Keratinocyte (primary cell): Measurements from ENCODE around the gene TSPYL1. TPM values are rescaled to one million over a fixed set of nuclear protein-coding genes. Genes with fewer than 3 reads are reported as not detected.

Source experiments
- DNase-seq: peaks from one replicate; pipeline ENCODE4 v3.0.0-alpha.2; 2011; ENCODE audit warnings: low read depth, missing footprints, low spot score
- FAIRE-seq: peaks from 2 replicates; lab custom pipeline; 2011; peaks lifted over from hg19 to GRCh38; lab: Jason Lieb, UNC
- H2AFZ ChIP-seq: 2 replicates; pipeline ENCODE4 v1.6.0; 2012; ENCODE audit warnings: low read length, control low read depth, inconsistent platforms; ENCODE audit not compliant: control insufficient read depth
- H3K27ac ChIP-seq: 2 replicates; pipeline ENCODE4 v1.5.1; 2011; ENCODE audit warnings: low read length; ENCODE audit not compliant: control insufficient read depth, insufficient read depth
- H3K27me3 ChIP-seq: 3 replicates; pipeline ENCODE4 v1.6.0; 2011; ENCODE audit warnings: low read length; ENCODE audit not compliant: control insufficient read depth, insufficient read depth; ENCODE audit errors: extremely low read depth
- H3K36me3 ChIP-seq, 2 experiments: 2 replicates in 1 of 2; 3 replicates in 1 of 2; pipeline ENCODE4 v1.5.1; 2011; ENCODE audit warnings: low read length in 2 of 2, mild to moderate bottlenecking in 1 of 2; ENCODE audit not compliant: control insufficient read depth in 2 of 2, insufficient read depth in 2 of 2; ENCODE audit errors: extremely low read depth in 1 of 2
- H3K4me1 ChIP-seq: 3 replicates; pipeline ENCODE4 v1.5.1; 2011; ENCODE audit warnings: low read length; ENCODE audit not compliant: control insufficient read depth, insufficient read depth; ENCODE audit errors: extremely low read depth
- H3K4me2 ChIP-seq: 3 replicates; pipeline ENCODE4 v1.6.0; 2011; ENCODE audit warnings: low read depth, low read length; ENCODE audit not compliant: control insufficient read depth, insufficient read depth; ENCODE audit errors: extremely low read depth
- H3K4me3 ChIP-seq, 3 experiments: fragments of 200-600 bp in 1 of 3; sonication (generic) in 1 of 3; 2 replicates in 2 of 3; 3 replicates in 1 of 3; pipeline ENCODE4 v1.5.1; 2011 to 2016; ENCODE audit warnings: low read length in 3 of 3, mild to moderate bottlenecking in 3 of 3, control low read depth in 2 of 3, inconsistent platforms in 1 of 3, low read depth in 1 of 3, mixed read lengths in 1 of 3, mixed run types in 1 of 3, moderate library complexity in 1 of 3; ENCODE audit not compliant: control insufficient read depth in 2 of 3, insufficient read depth in 2 of 3; ENCODE audit errors: extremely low read depth in 1 of 3
- H3K79me2 ChIP-seq: 2 replicates; pipeline ENCODE4 v1.6.0; 2012; ENCODE audit warnings: low read length; ENCODE audit not compliant: control insufficient read depth, insufficient read depth
- H3K9ac ChIP-seq: 3 replicates; pipeline ENCODE4 v1.6.0; 2011; ENCODE audit warnings: low read length; ENCODE audit not compliant: control insufficient read depth, insufficient read depth; ENCODE audit errors: extremely low read depth
- H3K9me1 ChIP-seq: 3 replicates; pipeline ENCODE4 v1.6.0; 2011; ENCODE audit warnings: low read length; ENCODE audit not compliant: control insufficient read depth, insufficient read depth; ENCODE audit errors: extremely low read depth
- H3K9me3 ChIP-seq: 2 replicates; pipeline ENCODE4 v1.5.1; 2012; ENCODE audit warnings: low read depth, low read length; ENCODE audit not compliant: control insufficient read depth
- H4K20me1 ChIP-seq: 3 replicates; pipeline ENCODE4 v1.6.0; 2011; ENCODE audit warnings: low read length; ENCODE audit not compliant: control insufficient read depth, insufficient read depth; ENCODE audit errors: extremely low read depth
- EZH2 ChIP-seq: IDR thresholded peaks from one replicate; pipeline ENCODE4 v1.6.1; 2012; ENCODE audit warnings: inconsistent platforms, mild to moderate bottlenecking, low read length, moderate library complexity
- dilution Hi-C: fragments of 300-500 bp; cut with MboI; formaldehyde crosslinking; loops from one replicate; pipeline ENCODE4 v1.7.0; 2020; ENCODE audit warnings: low sequenced_read_pairs; ENCODE audit not compliant: extremely low pct_ligation_motif_present
- polyA minus RNA-seq, 3 experiments: library from RNA; depleted of rRNA, polyadenylated mRNA; stranded (reverse); fragments of >200 nt; gene quantifications; 1 replicate in 1 of 3; 2 replicates in 1 of 3; 3 replicates in 1 of 3; pipeline ENCODE4 v1.2.3, GENCODE V29; 2011
- polyA plus RNA-seq, 5 experiments: library from polyadenylated mRNA; depleted of rRNA in 3 of 5; stranded (reverse) in 3 of 5; stranded (forward) in 1 of 5; unstranded in 1 of 5; fragments of >200 nt; gene quantifications; 1 replicate in 1 of 5; 2 replicates in 3 of 5; 3 replicates in 1 of 5; pipeline versions ENCODE4 v1.2.1 to v1.2.3, GENCODE V29; 2011 to 2012; ENCODE audit warnings: missing spikeins in 2 of 5, low read depth in 1 of 5, low replicate concordance in 1 of 5
- TF ChIP-seq, protein P1 (sequence below), 3 experiments: IDR thresholded peaks in 1 of 3; conservative IDR thresholded peaks in 1 of 3; optimal IDR thresholded peaks in 1 of 3; 2 replicates in 2 of 3; 3 replicates in 1 of 3; pipeline versions ENCODE3 to v1.5.1; 2011; ENCODE audit warnings: low read length in 3 of 3, mild to moderate bottlenecking in 3 of 3, moderate library complexity in 2 of 3, control low read depth in 1 of 3, inconsistent platforms in 1 of 3; ENCODE audit not compliant: insufficient read depth in 2 of 3; ENCODE audit errors: extremely low read depth in 1 of 3

TSPYL1 gene
- polyA plus RNA-seq (64.5 to 97.3 TPM (median 75.6 TPM) in 3 replicates), polyA minus RNA-seq (67.5 to 171 TPM (median 169 TPM) in 3 replicates)
- 33.1 TPM for polyA plus RNA-seq (2011; ENCODE audit: low read depth)
- polyA plus RNA-seq (2011; cell fraction: cytosol; rRNA removed) = 54.2 and 77.6 TPM in 2 replicates
- 85.3 and 92.0 TPM in 2 replicates for polyA plus RNA-seq (2011; cell fraction: nucleus; rRNA removed)
- 50.3 and 82.1 TPM in 2 replicates for polyA plus RNA-seq (2012; ENCODE audit: low replicate concordance)
- 111 TPM for polyA minus RNA-seq (2011; cell fraction: cytosol; rRNA and poly(A)+ RNA removed)
- polyA minus RNA-seq (2011; cell fraction: nucleus; rRNA and poly(A)+ RNA removed) = 67.2 and 97.4 TPM in 2 replicates

DNA sequence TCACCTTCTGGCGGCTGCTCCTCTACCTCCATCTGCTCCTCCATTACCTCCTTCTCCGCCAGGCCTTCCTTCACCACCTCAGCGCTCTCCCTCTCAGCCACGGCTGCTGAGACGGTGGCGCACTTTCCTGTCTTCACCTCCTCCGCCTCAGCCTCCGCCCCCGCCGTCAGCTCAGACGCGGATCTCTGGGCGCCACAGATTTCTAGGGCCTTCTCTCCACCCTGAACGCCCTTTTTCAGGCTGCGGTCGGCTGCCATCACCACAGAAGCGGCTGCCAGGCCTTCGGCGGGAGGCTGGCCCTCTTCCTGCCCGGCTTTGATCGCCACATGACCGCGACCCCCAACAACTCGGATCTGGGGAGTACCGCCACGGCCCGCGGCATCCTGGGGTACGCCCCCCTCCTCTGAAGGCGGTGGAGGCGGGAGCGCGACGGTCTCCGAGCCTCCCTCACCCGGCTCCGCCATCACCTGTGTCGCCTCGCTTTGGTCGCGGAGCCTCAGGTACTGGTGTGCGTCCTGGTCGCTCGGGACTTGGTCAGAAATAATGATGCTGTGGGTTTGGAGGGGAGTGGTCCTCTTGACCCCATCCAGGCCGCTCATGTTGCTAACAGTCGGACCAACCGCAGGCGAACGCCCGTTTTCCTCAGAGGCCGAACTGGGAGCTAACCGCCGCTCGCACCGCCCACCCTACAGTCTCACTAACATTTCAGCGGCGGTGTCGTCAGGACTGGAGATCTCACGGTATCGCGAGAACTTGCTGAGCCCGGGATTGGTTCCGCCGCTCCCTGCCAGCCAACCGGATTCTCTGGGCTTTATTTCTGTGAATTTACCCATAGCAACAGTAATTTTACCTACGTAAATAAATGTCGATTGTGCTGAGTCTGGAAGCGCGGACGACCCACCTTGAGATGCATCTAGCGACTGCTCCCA lies at the start of gene TSPYL1:
TSPYL1 (minus strand) TSS at position 699 of the 929 bp plus-strand sequence; CDS start at position 599, 100 bp downstream.
- Histone ChIP-seq H3K9ac (peak within 1 kb of the TSS; percentile 98), H4K20me1 (peaks cover 3% of the 10 kb centered on the region), H3K36me3 (peaks cover 3 to 7% of the 10 kb centered on the region in 2 experiments), H3K79me2 (peaks cover 49% of the 10 kb centered on the region), H3K27me3 (no peaks in the 10 kb centered on the region), H3K27ac (peak within 1 kb of the TSS; percentile 97), H2AFZ (peak within 1 kb of the TSS; percentile 96), H3K9me1 (no peaks in the 10 kb centered on the region), H3K4me3 (peak within 1 kb of the TSS; percentile 91 to 96 (median 93)), H3K4me1 (peaks cover 15% of the 10 kb centered on the region), H3K4me2 (peak within 1 kb of the TSS; percentile 83), H3K9me3 (no peaks in the 10 kb centered on the region)
- TF ChIP-seq, protein P1, sequence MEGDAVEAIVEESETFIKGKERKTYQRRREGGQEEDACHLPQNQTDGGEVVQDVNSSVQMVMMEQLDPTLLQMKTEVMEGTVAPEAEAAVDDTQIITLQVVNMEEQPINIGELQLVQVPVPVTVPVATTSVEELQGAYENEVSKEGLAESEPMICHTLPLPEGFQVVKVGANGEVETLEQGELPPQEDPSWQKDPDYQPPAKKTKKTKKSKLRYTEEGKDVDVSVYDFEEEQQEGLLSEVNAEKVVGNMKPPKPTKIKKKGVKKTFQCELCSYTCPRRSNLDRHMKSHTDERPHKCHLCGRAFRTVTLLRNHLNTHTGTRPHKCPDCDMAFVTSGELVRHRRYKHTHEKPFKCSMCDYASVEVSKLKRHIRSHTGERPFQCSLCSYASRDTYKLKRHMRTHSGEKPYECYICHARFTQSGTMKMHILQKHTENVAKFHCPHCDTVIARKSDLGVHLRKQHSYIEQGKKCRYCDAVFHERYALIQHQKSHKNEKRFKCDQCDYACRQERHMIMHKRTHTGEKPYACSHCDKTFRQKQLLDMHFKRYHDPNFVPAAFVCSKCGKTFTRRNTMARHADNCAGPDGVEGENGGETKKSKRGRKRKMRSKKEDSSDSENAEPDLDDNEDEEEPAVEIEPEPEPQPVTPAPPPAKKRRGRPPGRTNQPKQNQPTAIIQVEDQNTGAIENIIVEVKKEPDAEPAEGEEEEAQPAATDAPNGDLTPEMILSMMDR (optimal IDR thresholded peaks at IDR 0.05 in 1 of 3, IDR thresholded peaks at IDR 0.05 in 1 of 3, conservative IDR thresholded peaks at IDR 0.05 in 1 of 3; ENCODE audit: extremely low read depth in 1 of 3, insufficient read depth in 2 of 3, low read length in 3 of 3) = peak; percentile 7 to 59 (median 10)
- no peak for TF ChIP-seq EZH2
- DNase-seq (peak; percentile 69), FAIRE-seq (peak; percentile 39)
- dilution Hi-C loops = no loop called here

- Histone ChIP-seq H3K9me1 (no peaks in the 10 kb centered on the region), H3K4me2 (no peak overlapping the region), H3K9ac (no peak overlapping the region), H3K36me3 (no peaks in the 10 kb centered on the region), H3K4me1 (no peaks in the 10 kb centered on the region), H4K20me1 (no peaks in the 10 kb centered on the region), H3K79me2 (no peaks in the 10 kb centered on the region), H3K27me3 (no peaks in the 10 kb centered on the region), H3K4me3 (no peak overlapping the region), H3K9me3 (no peaks in the 10 kb centered on the region), H3K27ac (no peak overlapping the region), H2AFZ (no peak overlapping the region)
- DNase-seq (no peak), FAIRE-seq (no peak)
- dilution Hi-C loops = no loop called here
- TF ChIP-seq, protein P1 (optimal IDR thresholded peaks at IDR 0.05 in 1 of 3, IDR thresholded peaks at IDR 0.05 in 1 of 3, conservative IDR thresholded peaks at IDR 0.05 in 1 of 3; ENCODE audit: extremely low read depth in 1 of 3, insufficient read depth in 2 of 3, low read length in 3 of 3) = no peak
- TF ChIP-seq EZH2 = no peak
Measured at GRCh38 chr6:116329156-116329555, 49.4 kb upstream of the TSPYL1 start.
